K562 (cell line): ENCODE results near the gene ADCY9. TPM values are rescaled to one million over a fixed set of nuclear protein-coding genes. Genes with fewer than 3 reads are reported as not detected.

Source experiments
- ATAC-seq: fragments of 200-7000 bp; cut with Tn5 transposase; 3 replicates; pipeline ENCODE4 v1.9.1; 2020; ENCODE audit warnings: moderate library complexity
- BruUV-seq: library from RNA; stranded (reverse); fragments of 400-500 nt; replicated peaks from 2 replicates; lab custom pipeline; 2021; lab: Mats Ljungman, UMichigan
- CTCF ChIA-PET: fragments of 300-600 bp; formaldehyde crosslinking; extraction: SDS; loops from one replicate; lab custom pipeline; 2021; ENCODE audit warnings: low intra/inter-chr PET ratio; lab: Yijun Ruan, JAX
- POLR2A ChIA-PET: fragments of 300-600, 350-650 bp; sonication (Branson Sonifier 250); formaldehyde crosslinking; extraction: SDS; loops from one replicate; lab custom pipeline; 2021; ENCODE audit warnings: antibody characterized with exemption, inconsistent platforms; lab: Yijun Ruan, JAX
- DNase-seq, 4 experiments: peaks; one replicate each; pipeline versions ENCODE4 v3.0.0 to v3.0.0-alpha.2; 2011 to 2018; ENCODE audit warnings: low spot score in 3 of 4, mixed read lengths in 3 of 4; ENCODE audit errors: extremely low read depth in 1 of 4
- FAIRE-seq: peaks from 2 replicates; lab custom pipeline; 2011; peaks lifted over from hg19 to GRCh38; lab: Jason Lieb, UNC
- H2AFZ ChIP-seq: 2 replicates; pipeline ENCODE4 v1.6.0; 2011; ENCODE audit warnings: low read depth, low read length, control low read depth, inconsistent platforms
- H3K27ac ChIP-seq: fragments of 200-600 bp; 3 replicates; pipeline ENCODE4 v1.8.0; 2011; ENCODE audit warnings: low read depth, mild to moderate bottlenecking, control low read depth, inconsistent platforms, low read length, moderate library complexity, mixed read lengths; ENCODE audit errors: extremely low read depth
- H3K27me3 ChIP-seq, 2 experiments: fragments of 300-600 bp in 1 of 2; 2 replicates in 1 of 2; 3 replicates in 1 of 2; pipeline versions ENCODE4 v1.6.0 to v1.8.0; 2011; ENCODE audit warnings: inconsistent platforms in 2 of 2, low read length in 2 of 2, mild to moderate bottlenecking in 1 of 2, mixed read lengths in 1 of 2, moderate library complexity in 1 of 2; ENCODE audit not compliant: control insufficient read depth in 2 of 2, insufficient read depth in 2 of 2
- H3K36me3 ChIP-seq: fragments of 300-600 bp; 3 replicates; pipeline ENCODE4 v1.8.0; 2011; ENCODE audit warnings: mild to moderate bottlenecking, low read length, inconsistent platforms; ENCODE audit not compliant: control insufficient read depth, insufficient read depth
- H3K4me1 ChIP-seq, 2 experiments: fragments of 200-600 bp in 1 of 2; replicated peaks in 1 of 2; 2 replicates in 1 of 2; 3 replicates in 1 of 2; pipeline versions ENCODE4 v1.5.1 to v1.8.0; 2011; ENCODE audit warnings: inconsistent platforms in 2 of 2, low read length in 2 of 2, mild to moderate bottlenecking in 1 of 2, mixed read lengths in 1 of 2, moderate library complexity in 1 of 2; ENCODE audit not compliant: control insufficient read depth in 2 of 2, insufficient read depth in 2 of 2
- H3K4me2 ChIP-seq: 2 replicates; pipeline ENCODE4 v1.6.1; 2011; ENCODE audit warnings: low read length, control low read depth, inconsistent platforms, mixed read lengths; ENCODE audit not compliant: insufficient read depth
- H3K4me3 ChIP-seq: fragments of 200-600 bp; sonication (generic), shearing (Covaris generic); 2 replicates; pipeline ENCODE4 v1.5.1; 2016; ENCODE audit warnings: control low read depth, inconsistent platforms
- H3K79me2 ChIP-seq: fragments of 200-600 bp; 3 replicates; pipeline ENCODE4 v1.8.0; 2011; ENCODE audit warnings: low read length, inconsistent platforms; ENCODE audit not compliant: control insufficient read depth, insufficient read depth
- H3K9ac ChIP-seq, 2 experiments: 2 replicates each; pipeline versions ENCODE4 v1.6.0 to v1.6.1; 2011; ENCODE audit warnings: low read depth in 2 of 2, low read length in 2 of 2, control low read depth in 1 of 2, inconsistent platforms in 1 of 2, mild to moderate bottlenecking in 1 of 2, mixed read lengths in 1 of 2; ENCODE audit not compliant: insufficient read depth in 1 of 2
- H3K9me1 ChIP-seq: one replicate; pipeline ENCODE4 v1.6.0; 2011; ENCODE audit warnings: inconsistent platforms, mild to moderate bottlenecking, low read length, moderate library complexity; ENCODE audit not compliant: control insufficient read depth, insufficient read depth
- H3K9me3 ChIP-seq: replicated peaks from 2 replicates; pipeline ENCODE4 v1.5.1; 2011; ENCODE audit warnings: low read depth, low read length, inconsistent platforms; ENCODE audit not compliant: control insufficient read depth, insufficient read depth
- H4K20me1 ChIP-seq: replicated peaks from 2 replicates; pipeline ENCODE4 v1.6.1; 2011; ENCODE audit warnings: low read length, inconsistent platforms, mixed read lengths; ENCODE audit not compliant: control insufficient read depth, insufficient read depth
- ASH1L ChIP-seq: fragments of 450-650 bp; IDR thresholded peaks from 2 replicates; pipeline ENCODE4 v1.6.1; 2018; ENCODE audit warnings: borderline replicate concordance, mild to moderate bottlenecking, low read depth; ENCODE audit not compliant: partially characterized antibody
- PBX2 ChIP-seq, 2 experiments: IDR thresholded peaks in 1 of 2; conservative IDR thresholded peaks in 1 of 2; 2 replicates each; pipeline ENCODE4 v1.6.1; 2016; ENCODE audit warnings: low read depth in 2 of 2, mild to moderate bottlenecking in 1 of 2, missing compliant biosample characterization in 1 of 2, missing genetic modification characterization in 1 of 2, moderate library complexity in 1 of 2
- WGBS: fragments of 100-300 bp; shearing (Covaris generic); methylation state at CpG from one replicate; pipeline ENCODE4 v1.1.6; 2016; ENCODE audit warnings: low coverage, mixed read lengths; ENCODE audit not compliant: insufficient coverage; ENCODE audit errors: missing lambda C conversion rate; 5-methylcytosine and 5-hydroxymethylcytosine counted together
- in situ Hi-C: fragments of 300-500 bp; cut with MboI; formaldehyde crosslinking; loops from 4 replicates; pipeline ENCODE4 v1.15.0; 2018; ENCODE audit warnings: inconsistent platforms, mixed read lengths
- intact Hi-C: fragments of 100-400 bp; cut with micrococcal nuclease; formaldehyde crosslinking; loops from 2 replicates; pipeline ENCODE4 v1.14.2; 2022
- polyA plus RNA-seq, 8 experiments: library from polyadenylated mRNA; depleted of rRNA in 4 of 8; stranded (reverse) in 5 of 8; unstranded in 3 of 8; fragments of >200 nt; fragmentation: Nextera tagmentation in 2 of 8; fragmentation: Illumina TruSeq in 1 of 8; extraction: Ambion mirVana in 2 of 8; extraction: Trizol in 1 of 8; gene quantifications; 2 replicates each; pipeline versions ENCODE4 v1.2.1 to v1.2.3, GENCODE V29; 2011 to 2014; ENCODE audit warnings: inconsistent platforms in 1 of 8, missing spikeins in 1 of 8
- total RNA-seq, 7 experiments: library from RNA; depleted of rRNA in 6 of 7; stranded (reverse); fragments of >200 nt in 6 of 7; fragmentation: Illumina TruSeq in 2 of 7; extraction: Trizol in 2 of 7; gene quantifications; 2 replicates each; pipeline versions ENCODE4 v1.2.1 to v1.2.3, GENCODE V29; 2011 to 2021; ENCODE audit warnings: low replicate concordance in 1 of 7

The ADCY9 gene
- total and polyA plus RNA-seq, 9 of the 15 experiments (the other 6 are each of a cell fraction or from before 2014, with no cell fraction given), result 0.03 to 0.29 (median 0.17) TPM

- Histone ChIP-seq H2AFZ (no peak overlapping the region), H3K4me2 (no peak overlapping the region), H3K27ac (no peak overlapping the region), H4K20me1 (no peaks in the 10 kb centered on the region), H3K36me3 (no peaks in the 10 kb centered on the region), H3K79me2 (no peaks in the 10 kb centered on the region), H3K4me3 (no peak overlapping the region)
- FAIRE-seq (no peak), DNase-seq (no peak)
- no TSS peak for BruUV-seq
- intact Hi-C loops, result no loop called here
- WGBS, result 0% methylated on average over 3 of the region's 3 CpGs
- POLR2A ChIA-PET, result interaction anchor here (0.7 to 1.0 kb wide), 2 partner anchors 10 to 126 kb away, joined by 3 read pairs; no protein-coding TSS in a partner anchor
- TF ChIP-seq PBX2 (CRISPR knock-in tag; IDR thresholded peaks at IDR 0.05; ENCODE audit: low read depth) (no peak), PBX2 (tag; conservative IDR thresholded peaks at IDR 0.05; ENCODE audit: low read depth) (peak; percentile 56; the same call in 1 of the 2 replicates), ASH1L (no peak)
- TF ChIP-seq, all 486 proteins: peak for 1
- Histone ChIP-seq H3K9me1 (no peaks in the 10 kb centered on the region), H3K9ac (no peak overlapping the region), H3K9me3 (no peaks in the 10 kb centered on the region), H3K4me1 (no peaks in the 10 kb centered on the region), H3K27me3 (peaks cover 12 to 51% of the 10 kb centered on the region in 2 experiments; a peak in 3 of 5 replicates)
- CTCF ChIA-PET, result no interaction called here
- in situ Hi-C loops, result no loop called here
- no peak for ATAC-seq
These were observed 24.4 kb upstream of the ADCY9 start for GRCh38 chr16:4140652-4141051.
